Fibroblast of lung (primary cell): ENCODE results near the gene NTMT1.

Experiments
- CTCF ChIP-seq, 2 donors: IDR thresholded peaks in 1 of 2; conservative IDR thresholded peaks in 1 of 2; 1 replicate in 1 of 2; 2 replicates in 1 of 2; pipeline ENCODE4 v1.5.1; 2011 to 2012; ENCODE audit warnings: low read length in 2 of 2, control low read depth in 1 of 2, inconsistent platforms in 1 of 2, low read depth in 1 of 2, mild to moderate bottlenecking in 1 of 2
- EZH2 ChIP-seq: IDR thresholded peaks from 2 replicates; pipeline ENCODE4 v1.5.1; 2012; ENCODE audit warnings: low read length, control low read depth, mild to moderate bottlenecking; ENCODE audit errors: missing control alignments

DNA sequence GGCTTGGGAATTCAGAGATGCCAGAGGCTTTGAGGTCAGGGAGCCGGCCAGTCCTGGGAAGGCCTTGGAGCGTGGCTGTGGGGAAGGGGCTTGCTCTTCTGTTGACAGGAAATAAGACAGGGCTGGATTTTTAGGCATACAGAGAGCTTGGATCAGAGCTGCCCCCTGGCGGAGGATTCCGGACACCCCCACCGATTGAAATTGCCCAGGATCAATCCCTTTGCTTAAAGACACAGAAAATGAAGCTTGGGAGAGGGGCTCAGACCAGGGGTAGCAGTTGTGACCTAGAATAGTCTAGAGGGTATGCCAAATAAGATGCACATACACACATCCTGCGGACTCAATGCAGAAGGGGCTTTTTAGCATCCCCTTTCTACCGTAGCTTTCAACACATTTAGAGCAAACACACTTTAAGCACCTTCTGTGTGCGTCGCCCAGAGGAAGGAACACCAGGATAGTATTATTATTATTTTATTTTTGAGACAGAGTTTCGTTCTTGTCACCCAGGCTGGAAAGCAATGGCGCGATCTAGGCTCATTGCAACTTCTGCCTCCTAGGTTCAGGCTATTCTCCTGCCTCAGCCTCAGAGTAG, 1.7 kb upstream of the NTMT1 start:
- peak; percentile 77 to 83 for TF ChIP-seq CTCF (conservative IDR thresholded peaks at IDR 0.05 in 1 of 2, IDR thresholded peaks at IDR 0.05 in 1 of 2; ENCODE audit: low read depth in 1 of 2, low read length in 2 of 2)
- no peak for TF ChIP-seq EZH2
